ENCODE measurements around the gene ZFPM1.
A peak's percentile ranks its signal among the peaks of the same experiment; 100 is the strongest.

The ZFPM1 gene

DNA sequence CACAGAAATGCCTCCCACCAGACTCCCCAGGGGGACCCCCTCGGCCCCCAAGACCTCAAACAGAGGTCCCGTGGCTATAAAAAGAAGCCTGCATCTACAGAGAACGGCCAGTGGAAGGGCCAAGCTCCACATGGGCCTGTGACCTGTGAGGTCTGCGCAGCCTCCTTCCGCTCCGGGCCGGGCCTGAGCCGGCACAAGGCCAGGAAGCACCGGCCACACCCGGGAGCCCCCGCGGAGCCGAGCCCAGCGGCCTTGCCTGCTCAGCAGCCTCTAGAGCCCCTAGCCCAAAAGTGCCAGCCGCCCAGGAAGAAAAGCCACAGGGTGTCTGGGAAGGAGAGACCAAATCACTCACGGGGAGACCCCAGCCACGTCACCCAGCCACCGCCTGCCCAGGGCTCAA lies 18.3 kb upstream of the ZFPM1 start:
- H3K4me3 ChIP-seq (ENCODE audit: low read length), result no peak overlapping the region
- DNase-seq (ENCODE audit: low read depth), result no peak
- TF ChIP-seq, protein P1, sequence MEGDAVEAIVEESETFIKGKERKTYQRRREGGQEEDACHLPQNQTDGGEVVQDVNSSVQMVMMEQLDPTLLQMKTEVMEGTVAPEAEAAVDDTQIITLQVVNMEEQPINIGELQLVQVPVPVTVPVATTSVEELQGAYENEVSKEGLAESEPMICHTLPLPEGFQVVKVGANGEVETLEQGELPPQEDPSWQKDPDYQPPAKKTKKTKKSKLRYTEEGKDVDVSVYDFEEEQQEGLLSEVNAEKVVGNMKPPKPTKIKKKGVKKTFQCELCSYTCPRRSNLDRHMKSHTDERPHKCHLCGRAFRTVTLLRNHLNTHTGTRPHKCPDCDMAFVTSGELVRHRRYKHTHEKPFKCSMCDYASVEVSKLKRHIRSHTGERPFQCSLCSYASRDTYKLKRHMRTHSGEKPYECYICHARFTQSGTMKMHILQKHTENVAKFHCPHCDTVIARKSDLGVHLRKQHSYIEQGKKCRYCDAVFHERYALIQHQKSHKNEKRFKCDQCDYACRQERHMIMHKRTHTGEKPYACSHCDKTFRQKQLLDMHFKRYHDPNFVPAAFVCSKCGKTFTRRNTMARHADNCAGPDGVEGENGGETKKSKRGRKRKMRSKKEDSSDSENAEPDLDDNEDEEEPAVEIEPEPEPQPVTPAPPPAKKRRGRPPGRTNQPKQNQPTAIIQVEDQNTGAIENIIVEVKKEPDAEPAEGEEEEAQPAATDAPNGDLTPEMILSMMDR (conservative IDR thresholded peaks at IDR 0.05; ENCODE audit: low read length), result no peak

DNA sequence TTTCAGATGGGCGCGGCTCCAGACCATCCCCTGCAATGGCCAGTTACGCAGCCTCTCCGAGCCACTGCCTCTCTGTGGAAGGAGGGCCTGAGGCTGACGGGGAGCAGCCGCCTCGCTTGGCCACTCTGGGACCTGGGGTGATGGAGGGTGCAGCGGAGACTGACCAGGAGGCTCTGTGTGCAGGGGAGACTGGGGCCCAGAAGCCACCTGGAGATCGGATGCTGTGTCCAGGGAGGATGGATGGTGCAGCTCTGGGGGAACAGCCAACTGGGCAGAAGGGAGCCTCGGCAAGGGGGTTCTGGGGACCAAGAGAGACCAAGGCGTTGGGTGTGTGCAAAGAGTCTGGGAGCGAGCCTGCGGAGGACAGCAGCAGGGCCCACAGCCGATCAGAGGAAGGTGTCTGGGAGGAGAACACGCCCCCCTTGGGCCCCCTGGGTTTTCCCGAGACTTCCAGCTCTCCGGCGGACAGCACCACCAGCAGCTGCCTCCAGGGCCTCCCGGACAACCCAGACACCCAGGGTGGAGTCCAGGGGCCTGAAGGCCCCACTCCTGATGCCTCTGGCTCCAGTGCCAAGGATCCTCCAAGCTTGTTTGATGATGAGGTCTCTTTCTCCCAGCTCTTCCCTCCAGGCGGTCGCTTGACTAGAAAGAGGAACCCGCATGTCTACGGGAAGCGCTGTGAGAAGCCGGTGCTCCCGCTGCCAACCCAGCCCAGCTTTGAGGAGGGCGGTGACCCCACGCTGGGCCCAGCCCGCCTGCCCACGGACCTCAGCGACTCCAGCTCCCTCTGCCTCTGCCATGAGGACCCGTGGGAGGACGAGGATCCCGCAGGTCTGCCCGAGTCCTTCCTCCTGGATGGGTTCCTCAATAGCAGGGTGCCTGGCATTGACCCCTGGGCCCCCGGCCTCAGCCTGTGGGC lies 17.4 kb upstream of the ZFPM1 start:
- TF ChIP-seq, protein P1 (conservative IDR thresholded peaks at IDR 0.05; ENCODE audit: low read length), result no peak
- DNase-seq (ENCODE audit: low read depth), result no peak
- H3K4me3 ChIP-seq (ENCODE audit: low read length), result no peak overlapping the region

DNA sequence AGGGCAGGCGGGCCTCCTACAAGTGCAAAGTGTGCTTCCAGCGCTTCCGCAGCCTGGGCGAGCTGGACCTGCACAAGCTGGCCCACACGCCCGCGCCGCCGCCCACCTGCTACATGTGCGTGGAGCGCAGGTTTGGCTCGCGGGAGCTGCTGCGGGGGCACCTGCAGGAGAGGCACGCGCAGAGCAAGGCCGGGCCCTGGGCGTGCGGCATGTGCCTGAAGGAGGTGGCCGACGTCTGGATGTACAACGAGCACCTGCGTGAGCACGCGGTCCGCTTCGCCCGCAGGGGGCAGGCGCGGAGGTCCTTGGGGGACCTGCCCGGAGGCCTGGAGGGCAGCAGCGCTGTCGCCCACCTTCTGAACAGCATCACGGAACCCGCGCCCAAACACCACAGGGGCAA lies 16.3 kb upstream of the ZFPM1 start:
- H3K4me3 ChIP-seq (ENCODE audit: low read length), result no peak overlapping the region
- TF ChIP-seq, protein P1 (conservative IDR thresholded peaks at IDR 0.05; ENCODE audit: low read length), result no peak
- no peak for DNase-seq (ENCODE audit: low read depth)

DNA sequence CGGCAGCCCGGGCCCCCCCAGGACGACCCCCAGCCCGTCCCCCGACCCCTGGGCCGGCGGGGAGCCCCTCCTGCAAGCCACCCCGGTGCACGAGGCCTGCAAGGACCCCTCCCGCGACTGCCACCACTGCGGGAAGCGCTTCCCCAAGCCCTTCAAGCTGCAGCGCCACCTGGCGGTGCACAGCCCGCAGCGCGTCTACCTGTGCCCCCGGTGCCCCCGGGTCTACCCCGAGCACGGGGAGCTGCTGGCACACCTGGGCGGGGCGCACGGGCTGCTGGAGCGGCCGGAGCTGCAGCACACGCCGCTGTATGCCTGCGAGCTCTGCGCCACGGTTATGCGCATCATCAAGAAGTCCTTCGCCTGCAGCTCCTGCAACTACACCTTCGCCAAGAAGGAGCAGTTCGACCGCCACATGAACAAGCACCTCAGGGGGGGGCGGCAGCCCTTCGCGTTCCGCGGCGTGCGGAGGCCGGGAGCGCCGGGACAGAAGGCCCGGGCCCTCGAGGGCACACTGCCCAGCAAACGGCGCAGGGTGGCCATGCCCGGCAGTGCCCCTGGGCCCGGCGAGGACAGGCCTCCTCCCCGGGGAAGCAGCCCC lies 15.6 kb upstream of the ZFPM1 start:
- DNase-seq (ENCODE audit: low read depth), result no peak
- no peak overlapping the region for H3K4me3 ChIP-seq (ENCODE audit: low read length)
- TF ChIP-seq, protein P1 (conservative IDR thresholded peaks at IDR 0.05; ENCODE audit: low read length), result peak; percentile 54

DNA sequence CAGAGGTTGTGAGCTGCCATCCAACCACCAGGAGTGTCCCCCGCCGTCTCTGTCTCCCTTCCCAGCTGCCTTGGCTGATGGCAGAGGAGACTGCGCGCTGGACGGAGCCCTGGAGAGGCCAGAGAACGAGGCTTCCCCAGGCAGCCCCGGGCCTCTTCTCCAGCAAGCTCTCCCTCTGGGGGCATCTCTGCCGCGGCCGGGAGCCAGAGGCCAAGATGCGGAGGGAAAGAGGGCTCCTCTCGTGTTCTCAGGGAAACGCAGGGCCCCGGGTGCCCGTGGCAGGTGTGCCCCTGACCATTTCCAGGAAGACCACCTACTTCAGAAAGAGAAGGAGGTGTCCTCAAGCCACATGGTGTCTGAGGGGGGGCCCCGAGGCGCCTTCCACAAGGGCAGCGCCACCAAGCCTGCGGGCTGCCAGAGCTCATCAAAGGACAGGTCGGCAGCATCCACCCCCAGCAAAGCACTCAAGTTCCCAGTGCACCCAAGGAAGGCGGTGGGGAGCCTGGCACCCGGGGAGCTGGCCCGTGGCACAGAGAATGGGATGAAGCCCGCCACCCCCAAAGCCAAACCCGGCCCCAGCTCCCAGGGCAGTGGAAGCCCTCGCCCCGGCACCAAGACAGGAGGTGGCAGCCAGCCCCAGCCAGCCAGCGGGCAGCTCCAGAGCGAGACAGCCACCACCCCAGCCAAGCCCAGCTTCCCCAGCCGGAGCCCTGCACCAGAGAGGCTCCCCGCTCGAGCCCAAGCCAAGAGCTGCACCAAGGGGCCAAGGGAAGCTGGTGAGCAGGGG lies 14.8 kb upstream of the ZFPM1 start:
- TF ChIP-seq, protein P1 (conservative IDR thresholded peaks at IDR 0.05; ENCODE audit: low read length), result no peak
- DNase-seq (ENCODE audit: low read depth), result no peak
- no peak overlapping the region for H3K4me3 ChIP-seq (ENCODE audit: low read length)

DNA sequence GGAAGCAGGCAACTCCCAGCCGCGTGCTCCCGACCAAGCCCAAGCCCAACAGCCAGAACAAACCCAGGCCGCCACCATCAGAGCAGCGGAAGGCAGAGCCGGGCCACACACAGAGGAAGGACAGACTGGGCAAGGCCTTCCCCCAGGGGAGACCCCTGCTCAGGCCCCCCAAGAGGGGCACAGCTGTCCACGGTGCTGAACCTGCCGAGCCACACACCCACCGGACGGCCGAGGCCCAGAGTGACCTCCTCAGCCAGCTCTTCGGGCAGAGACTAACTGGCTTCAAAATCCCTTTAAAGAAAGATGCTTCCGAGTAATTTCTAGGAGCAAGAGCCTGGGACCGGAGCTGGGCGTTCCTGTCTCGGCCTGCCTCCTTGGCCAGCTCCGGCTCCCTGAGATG lies 14.1 kb upstream of the ZFPM1 start:
- DNase-seq (ENCODE audit: low read depth), result no peak
- H3K4me3 ChIP-seq (ENCODE audit: low read length), result no peak overlapping the region
- TF ChIP-seq, protein P1 (conservative IDR thresholded peaks at IDR 0.05; ENCODE audit: low read length), result no peak
